Colonic mucosa (tissue), 4 donors: ENCODE results near the gene ZRANB3. TPM values are rescaled to one million over a fixed set of nuclear protein-coding genes. Genes with fewer than 3 reads are reported as not detected.
A peak's percentile ranks its signal among the peaks of the same experiment; 100 is the strongest.
"Not testable (repeated sequence)": the region's sequence is repeated elsewhere in the genome, so short reads cannot be mapped to it uniquely, and the experiment has no call there.

Experiments used
- DNase-seq: peaks from one replicate; pipeline ENCODE4 v3.0.0-alpha.2; 2020
- H3K27ac ChIP-seq: fragments of 200-600 bp; one replicate; pipeline ENCODE4 v1.8.0; 2021
- H3K27me3 ChIP-seq: fragments of 200-600 bp; one replicate; pipeline ENCODE4 v1.8.0; 2021
- H3K36me3 ChIP-seq: fragments of 200-600 bp; one replicate; pipeline ENCODE4 v1.8.0; 2021
- H3K4me1 ChIP-seq: fragments of 200-600 bp; one replicate; pipeline ENCODE4 v1.8.0; 2021; ENCODE audit warnings: mild to moderate bottlenecking
- H3K4me3 ChIP-seq: fragments of 200-600 bp; one replicate; pipeline ENCODE4 v1.8.0; 2021
- H3K9ac ChIP-seq, 2 donors: one replicate each; pipeline ENCODE4 v1.7.0; 2013; ENCODE audit warnings: control low read depth in 2 of 2, low read depth in 2 of 2, low read length in 2 of 2
- H3K9me3 ChIP-seq: fragments of 200-600 bp; one replicate; pipeline ENCODE4 v1.8.0; 2021
- intact Hi-C: fragments of 100-400 bp; cut with DNase I; formaldehyde crosslinking; loops from one replicate; pipeline ENCODE4 v1.14.1; 2022
- total RNA-seq, 2 donors: library from RNA; stranded (reverse); fragmentation: NEBNext Ultra II Directional in 1 of 2; extraction: Animal tissue kit (Norgen Biotek cat#: 25700) in 1 of 2; gene quantifications; one replicate each; pipeline ENCODE4 v1.2.1, GENCODE V29; 2021
- TF ChIP-seq, protein P1 (sequence below): fragments of 200-600 bp; IDR thresholded peaks from one replicate; pipeline ENCODE4 v1.8.0; 2022; ENCODE audit warnings: antibody characterized with exemption, mild to moderate bottlenecking
- donor health status: healthy.
- donor health status: DM: no; HTN: no; CAD: no.
- donor health status: DM: no; HTN: no; CAD: no.

Gene ZRANB3
- total RNA-seq, 2 donors from 2014 or later = 2.5 to 7.8 TPM

DNA sequence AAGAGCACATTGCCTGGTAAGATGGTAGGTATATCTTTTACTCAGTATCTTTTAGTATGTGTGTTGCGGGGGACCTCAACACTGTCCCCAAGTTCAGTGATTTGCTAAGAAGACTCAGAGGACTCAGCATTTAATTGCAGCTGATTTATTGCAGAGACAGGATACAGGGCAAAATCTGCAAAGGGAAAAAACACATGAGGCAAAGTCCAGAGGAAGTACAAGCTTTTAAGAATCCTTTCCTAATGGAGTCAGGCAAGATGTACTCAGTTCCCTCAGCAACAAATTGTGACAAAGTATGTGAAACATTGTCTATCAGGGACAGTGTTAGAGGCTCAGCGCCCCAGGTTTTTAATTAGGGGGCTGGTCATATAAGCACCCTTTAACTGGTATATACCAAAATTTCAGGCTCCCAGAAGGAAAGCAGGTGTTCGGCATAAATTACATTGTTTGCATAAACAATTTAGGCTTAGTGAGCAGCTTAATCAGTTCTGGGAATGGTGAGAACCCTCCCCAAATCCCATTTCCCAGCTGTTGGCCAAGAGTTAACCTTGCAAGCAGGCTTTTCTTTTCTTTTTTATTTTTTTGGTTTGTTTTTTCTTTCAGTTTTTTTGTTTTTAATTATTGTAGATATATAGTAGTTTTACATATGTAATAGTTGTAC is 437.2 kb downstream of the ZRANB3 start:
- TF ChIP-seq, protein P1, sequence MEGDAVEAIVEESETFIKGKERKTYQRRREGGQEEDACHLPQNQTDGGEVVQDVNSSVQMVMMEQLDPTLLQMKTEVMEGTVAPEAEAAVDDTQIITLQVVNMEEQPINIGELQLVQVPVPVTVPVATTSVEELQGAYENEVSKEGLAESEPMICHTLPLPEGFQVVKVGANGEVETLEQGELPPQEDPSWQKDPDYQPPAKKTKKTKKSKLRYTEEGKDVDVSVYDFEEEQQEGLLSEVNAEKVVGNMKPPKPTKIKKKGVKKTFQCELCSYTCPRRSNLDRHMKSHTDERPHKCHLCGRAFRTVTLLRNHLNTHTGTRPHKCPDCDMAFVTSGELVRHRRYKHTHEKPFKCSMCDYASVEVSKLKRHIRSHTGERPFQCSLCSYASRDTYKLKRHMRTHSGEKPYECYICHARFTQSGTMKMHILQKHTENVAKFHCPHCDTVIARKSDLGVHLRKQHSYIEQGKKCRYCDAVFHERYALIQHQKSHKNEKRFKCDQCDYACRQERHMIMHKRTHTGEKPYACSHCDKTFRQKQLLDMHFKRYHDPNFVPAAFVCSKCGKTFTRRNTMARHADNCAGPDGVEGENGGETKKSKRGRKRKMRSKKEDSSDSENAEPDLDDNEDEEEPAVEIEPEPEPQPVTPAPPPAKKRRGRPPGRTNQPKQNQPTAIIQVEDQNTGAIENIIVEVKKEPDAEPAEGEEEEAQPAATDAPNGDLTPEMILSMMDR = no peak
- Histone ChIP-seq H3K9ac (peak overlapping the region in 1 of 2 donors; percentile 26), H3K4me3 (no peak overlapping the region), H3K4me1 (peaks cover 4% of the 10 kb centered on the region), H3K9me3 (no peaks in the 10 kb centered on the region), H3K27ac (peak overlapping the region; percentile 48), H3K27me3 (no peaks in the 10 kb centered on the region), H3K36me3 (no peaks in the 10 kb centered on the region)
- DNase-seq = peak; percentile 38
- intact Hi-C loops = no loop called here

DNA sequence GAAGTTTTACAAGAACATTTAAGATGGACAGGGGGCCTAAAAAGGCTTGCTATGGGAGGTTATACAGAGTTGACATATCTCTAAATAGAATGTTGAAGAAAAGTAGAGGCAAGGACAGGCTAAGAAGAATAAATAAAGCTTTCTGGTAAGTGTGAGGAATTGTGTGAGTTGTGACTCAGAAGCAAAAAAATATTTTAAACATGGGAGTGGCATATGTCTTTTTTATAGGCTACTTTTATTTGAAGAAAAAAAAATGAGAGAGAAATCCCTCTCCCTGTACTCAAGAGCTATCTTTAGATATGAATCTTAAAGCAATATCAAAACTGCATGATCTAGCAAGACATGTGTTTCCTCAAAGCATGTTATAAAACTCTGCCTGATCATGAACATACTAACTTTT is 437.8 kb downstream of the ZRANB3 start:
- Histone ChIP-seq H3K36me3 (no peaks in the 10 kb centered on the region), H3K4me3 (no peak overlapping the region), H3K27me3 (no peaks in the 10 kb centered on the region), H3K9ac (no peak overlapping the region), H3K27ac (peak overlapping the region; percentile 48), H3K9me3 (no peaks in the 10 kb centered on the region), H3K4me1 (peaks cover 4% of the 10 kb centered on the region)
- TF ChIP-seq, protein P1 = no peak
- intact Hi-C loops = no loop called here
- no peak for DNase-seq

DNA sequence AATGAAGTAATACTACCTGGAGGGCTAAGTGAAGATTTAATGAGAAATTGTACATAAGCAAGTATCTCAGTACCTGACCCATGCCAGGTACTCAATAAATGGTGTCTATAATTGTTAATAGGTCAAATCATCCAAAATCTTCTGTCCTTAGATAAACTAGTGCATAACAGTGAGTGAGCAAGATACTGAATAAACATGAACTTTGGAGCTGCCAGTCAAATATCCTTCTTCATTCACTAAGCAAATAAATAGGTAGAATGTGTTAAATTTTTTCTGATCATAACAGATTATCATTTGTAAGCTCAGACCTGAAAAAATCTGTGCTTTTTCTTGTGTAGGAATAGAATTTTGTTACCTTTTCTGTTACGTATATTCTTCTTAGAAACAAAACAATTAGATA is 439.3 kb downstream of the ZRANB3 start:
- H3K9ac ChIP-seq = no peak overlapping the region
- H3K27ac ChIP-seq = peak overlapping the region; percentile 48
- TF ChIP-seq, protein P1 = no peak
- intact Hi-C loops = no loop called here
- no peak overlapping the region for H3K4me3 ChIP-seq
- H3K27me3 ChIP-seq = no peaks in the 10 kb centered on the region
- no peaks in the 10 kb centered on the region for H3K9me3 ChIP-seq
- H3K36me3 ChIP-seq = no peaks in the 10 kb centered on the region
- DNase-seq = no peak
- H3K4me1 ChIP-seq = peaks cover 4% of the 10 kb centered on the region

DNA sequence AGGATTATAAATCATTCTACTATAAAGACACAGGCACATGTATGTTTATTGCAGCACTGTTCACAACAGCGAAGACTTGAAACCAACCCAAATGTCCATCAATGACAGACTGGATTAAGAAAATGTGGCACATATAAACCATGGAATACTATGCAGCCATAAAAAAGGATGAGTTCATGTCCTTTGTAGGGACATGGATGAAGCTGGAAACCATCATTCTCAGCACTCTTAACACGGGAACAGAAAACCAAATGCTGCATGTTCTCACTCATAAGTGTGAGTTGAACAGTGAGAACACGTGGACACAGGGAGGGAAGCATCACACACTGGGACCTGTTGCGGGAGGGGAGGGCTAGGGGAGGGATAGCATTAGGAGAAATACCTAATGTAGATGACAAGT is 441.4 kb downstream of the ZRANB3 start:
- H3K9ac ChIP-seq, DNase-seq, H3K4me3 ChIP-seq, H3K9me3 ChIP-seq, H3K4me1 ChIP-seq, H3K27me3 ChIP-seq, intact Hi-C loops, H3K27ac ChIP-seq, H3K36me3 ChIP-seq: not testable (repeated sequence)

Other genes starting within 250 kb of the ZRANB3 start
- 10 to 100 TPM; 22.7 to 34.2 TPM for gene R3HDM1, start 266 bp upstream of the ZRANB3 start, total RNA-seq
- gene UBXN4, start 210.6 kb upstream of the ZRANB3 start, total RNA-seq = 100 to 1,000 TPM; 106 to 117 TPM